ENCODE measurements around the gene PLSCR5.

GRCh38 chr3:146542978-146543377, 62.2 kb downstream of the PLSCR5 start:
- TF ChIP-seq JUN (IDR thresholded peaks at IDR 0.05; ENCODE audit: borderline replicate concordance, insufficient read depth, insufficient read length, low read depth) (no peak), CTCF (IDR thresholded peaks at IDR 0.05; ENCODE audit: extremely low read depth in 1 of 2, insufficient read depth in 1 of 2, low read depth in 1 of 2, low read length in 2 of 2) (no peak), POLR2AphosphoS5 (IDR thresholded peaks at IDR 0.05; ENCODE audit: insufficient read depth, low read depth, low read length) (no peak), EZH2 (IDR thresholded peaks at IDR 0.05; ENCODE audit: borderline replicate concordance, low read depth, low read length, severe bottlenecking) (no peak), POLR2A (IDR thresholded peaks at IDR 0.05; ENCODE audit: low read depth, low read length) (no peak), MAX (IDR thresholded peaks at IDR 0.05; ENCODE audit: insufficient read depth, insufficient read length) (no peak), MYC (IDR thresholded peaks at IDR 0.05; ENCODE audit: low read depth, low read length) (no peak), GATA2 (IDR thresholded peaks at IDR 0.05; ENCODE audit: insufficient read depth, insufficient read length, low read depth, low read length) (no peak), FOS (IDR thresholded peaks at IDR 0.05; ENCODE audit: borderline replicate concordance, insufficient read depth, low read length) (no peak)

Data from endothelial cell of umbilical vein (primary cell).